Vagina (tissue), 2 donors: ENCODE results near the gene ACAP3.

Experiments used
- CTCF ChIP-seq, 3 experiments: fragments of 450-650 bp in 2 of 3; fragments of 200-600 bp in 1 of 3; sonication (generic) in 1 of 3; IDR thresholded peaks; one replicate each; pipeline ENCODE4 v1.5.1; 2017 to 2019; ENCODE audit warnings: antibody characterized with exemption in 3 of 3, mild to moderate bottlenecking in 2 of 3, moderate library complexity in 2 of 3
- POLR2A ChIP-seq, 2 donors: fragments of 450-650 bp; IDR thresholded peaks; one replicate each; pipeline ENCODE4 v1.6.1; 2017; ENCODE audit warnings: antibody characterized with exemption in 2 of 2, mild to moderate bottlenecking in 2 of 2, moderate library complexity in 2 of 2

- TF ChIP-seq CTCF (IDR thresholded peaks at IDR 0.05) (no peak), POLR2A (IDR thresholded peaks at IDR 0.05) (peak in 1 of 2 donors; percentile 30)
Observed at GRCh38 chr1:1305300-1306069, 2.2 kb downstream of the ACAP3 start.
